Smooth muscle cell (in vitro differentiated cells): ENCODE measurements around the gene C3orf20. TPM values are rescaled to one million over a fixed set of nuclear protein-coding genes. Genes with fewer than 3 reads are reported as not detected.

ENCODE experiments used
- DNase-seq: peaks from one replicate; lab custom pipeline; 2025; ENCODE audit not compliant: unreplicated experiment; lab: John Stamatoyannopoulos, UW
- H2AFZ ChIP-seq: fragments of 200-600 bp; sonication (generic); 2 replicates; pipeline ENCODE4 v1.6.0; 2016; ENCODE audit warnings: antibody characterized with exemption, low read depth, mild to moderate bottlenecking
- H3F3A ChIP-seq: fragments of 200-600 bp; sonication (generic); 2 replicates; pipeline ENCODE4 v1.6.0; 2017; ENCODE audit warnings: antibody characterized with exemption, low read depth
- H3K27ac ChIP-seq: fragments of 200-600 bp; sonication (generic); 2 replicates; pipeline ENCODE4 v1.5.1; 2016; ENCODE audit warnings: low read depth, mild to moderate bottlenecking
- H3K27me3 ChIP-seq: fragments of 200-600 bp; sonication (generic); 2 replicates; pipeline ENCODE4 v1.6.1; 2016; ENCODE audit warnings: low read depth, mild to moderate bottlenecking
- H3K36me3 ChIP-seq: fragments of 200-600 bp; sonication (generic); 2 replicates; pipeline ENCODE4 v1.5.1; 2016; ENCODE audit warnings: low read depth
- H3K4me1 ChIP-seq: fragments of 200-600 bp; sonication (generic); 2 replicates; pipeline ENCODE4 v1.5.1; 2016; ENCODE audit warnings: low read depth
- H3K4me2 ChIP-seq: fragments of 200-600 bp; sonication (generic); 2 replicates; pipeline ENCODE4 v1.6.0; 2016; ENCODE audit warnings: mild to moderate bottlenecking
- H3K4me3 ChIP-seq: fragments of 200-600 bp; sonication (generic); 2 replicates; pipeline ENCODE4 v1.5.1; 2016; ENCODE audit warnings: mild to moderate bottlenecking
- H3K79me2 ChIP-seq: fragments of 200-600 bp; sonication (generic); 2 replicates; pipeline ENCODE4 v1.6.0; 2016; ENCODE audit warnings: low read depth, mild to moderate bottlenecking
- H3K9ac ChIP-seq: fragments of 200-600 bp; sonication (generic); 2 replicates; pipeline ENCODE4 v1.6.0; 2016; ENCODE audit warnings: low read depth
- H3K9me3 ChIP-seq: fragments of 200-600 bp; sonication (generic); replicated peaks from 2 replicates; pipeline ENCODE4 v1.5.1; 2016; ENCODE audit warnings: low read depth
- H4K20me1 ChIP-seq: fragments of 200-600 bp; sonication (generic); 2 replicates; pipeline ENCODE4 v1.6.0; 2016; ENCODE audit warnings: low read depth
- CTCF ChIP-seq: fragments of 200-600 bp; sonication (generic); IDR thresholded peaks from 2 replicates; pipeline ENCODE4 v1.5.1; 2017; ENCODE audit warnings: borderline replicate concordance, mild to moderate bottlenecking, antibody characterized with exemption; ENCODE audit not compliant: insufficient read depth, poor library complexity, severe bottlenecking
- WGBS: methylation state at CpG from one replicate; pipeline ENCODE4 v1.1.7; 2016; ENCODE audit warnings: low lambda C conversion rate; 5-methylcytosine and 5-hydroxymethylcytosine counted together
- polyA plus RNA-seq: library from polyadenylated mRNA; unstranded; fragments of >200 nt; fragmentation: Nextera tagmentation; extraction: Ambion mirVana; gene quantifications from 2 replicates; pipeline ENCODE4 v1.2.1, GENCODE V29; 2016
- total RNA-seq: library from RNA; depleted of rRNA; stranded (reverse); fragments of >200 nt; gene quantifications from 2 replicates; pipeline ENCODE4 v1.2.3, GENCODE V29; 2014

Gene C3orf20
- total and polyA plus RNA-seq, 2 experiments from 2014 or later: not detected

- H2AFZ ChIP-seq: no peak overlapping the region
- no peaks in the 10 kb centered on the region for H4K20me1 ChIP-seq
- no peaks in the 10 kb centered on the region for H3K79me2 ChIP-seq
- H3K9me3 ChIP-seq: peaks cover under 1% of the 10 kb centered on the region
- H3K4me3 ChIP-seq: no peak overlapping the region
- no peaks in the 10 kb centered on the region for H3K27me3 ChIP-seq
- TF ChIP-seq CTCF: no peak
- H3K9ac ChIP-seq: no peak overlapping the region
- H3K36me3 ChIP-seq: no peaks in the 10 kb centered on the region
- no peak overlapping the region for H3K27ac ChIP-seq
- WGBS: 88% methylated on average over 6 of the region's 6 CpGs
- no peaks in the 10 kb centered on the region for H3F3A ChIP-seq
- H3K4me1 ChIP-seq: no peaks in the 10 kb centered on the region
- no peak for DNase-seq
- no peak overlapping the region for H3K4me2 ChIP-seq
Measured at GRCh38 chr3:14773691-14774128, 98.8 kb downstream of the C3orf20 start.

- Histone ChIP-seq H3F3A (no peaks in the 10 kb centered on the region), H3K9me3 (peaks cover 5% of the 10 kb centered on the region), H4K20me1 (no peaks in the 10 kb centered on the region), H3K9ac (no peak overlapping the region), H3K4me2 (no peak overlapping the region), H3K79me2 (no peaks in the 10 kb centered on the region), H3K4me1 (no peaks in the 10 kb centered on the region), H3K36me3 (no peaks in the 10 kb centered on the region), H3K27me3 (no peaks in the 10 kb centered on the region), H3K4me3 (no peak overlapping the region), H2AFZ (no peak overlapping the region), H3K27ac (no peak overlapping the region)
- DNase-seq: no peak
- WGBS: 82% methylated on average over 12 of the region's 12 CpGs
- no peak for TF ChIP-seq CTCF
Measured at GRCh38 chr3:14774431-14774830, 99.5 kb downstream of the C3orf20 start.

GRCh38 chr3:14775011-14775410, 100.1 kb downstream of the C3orf20 start:
- H3K9me3 ChIP-seq: peaks cover 5% of the 10 kb centered on the region
- H3K9ac ChIP-seq: no peak overlapping the region
- H3K36me3 ChIP-seq: no peaks in the 10 kb centered on the region
- no peaks in the 10 kb centered on the region for H3K27me3 ChIP-seq
- no peaks in the 10 kb centered on the region for H3K4me1 ChIP-seq
- H3K79me2 ChIP-seq: no peaks in the 10 kb centered on the region
- no peak overlapping the region for H2AFZ ChIP-seq
- H3F3A ChIP-seq: no peaks in the 10 kb centered on the region
- no peak for TF ChIP-seq CTCF
- no peak overlapping the region for H3K4me3 ChIP-seq
- H3K27ac ChIP-seq: no peak overlapping the region
- WGBS: 88% methylated on average over 7 of the region's 7 CpGs
- H4K20me1 ChIP-seq: no peaks in the 10 kb centered on the region
- no peak for DNase-seq
- H3K4me2 ChIP-seq: no peak overlapping the region

- no peak overlapping the region for H3K4me2 ChIP-seq
- no peak overlapping the region for H2AFZ ChIP-seq
- H3K4me1 ChIP-seq: no peaks in the 10 kb centered on the region
- no peaks in the 10 kb centered on the region for H3F3A ChIP-seq
- no peaks in the 10 kb centered on the region for H3K36me3 ChIP-seq
- no peak overlapping the region for H3K27ac ChIP-seq
- H3K9me3 ChIP-seq: peaks cover 5% of the 10 kb centered on the region
- no peaks in the 10 kb centered on the region for H4K20me1 ChIP-seq
- no peak for TF ChIP-seq CTCF
- 91% methylated on average over 4 of the region's 4 CpGs for WGBS
- no peak for DNase-seq
- no peak overlapping the region for H3K9ac ChIP-seq
- no peaks in the 10 kb centered on the region for H3K79me2 ChIP-seq
- no peaks in the 10 kb centered on the region for H3K27me3 ChIP-seq
- H3K4me3 ChIP-seq: no peak overlapping the region
Measured at GRCh38 chr3:14775563-14775962, 100.6 kb downstream of the C3orf20 start.
